SK-N-MC (cell line): Measurements from ENCODE around the gene DYNC1I1.

Experiments
- EZH2 ChIP-seq: fragments of 200-600 bp; sonication (generic); IDR thresholded peaks from one replicate; pipeline ENCODE4 v1.6.1; 2017; ENCODE audit warnings: antibody characterized with exemption
- POLR2AphosphoS5 ChIP-seq: IDR thresholded peaks from 2 replicates; pipeline ENCODE4 v1.6.1; 2012; ENCODE audit warnings: mild to moderate bottlenecking, low read depth, low read length, borderline replicate concordance

- TF ChIP-seq EZH2 (no peak), POLR2AphosphoS5 (no peak)
Measured at GRCh38 chr7:95950698-95951097, 178.3 kb downstream of the DYNC1I1 start.
